OCI-LY1 (cell line): ENCODE measurements around the gene RPS6KA2.

Experiments used
- H2AFZ ChIP-seq: fragments of 200-600 bp; sonication (generic), shearing (Covaris generic); 2 replicates; pipeline ENCODE4 v1.6.0; 2014; ENCODE audit warnings: antibody characterized with exemption, mild to moderate bottlenecking, low read length
- H3F3A ChIP-seq: fragments of 200-600 bp; sonication (generic), shearing (Covaris generic); 2 replicates; pipeline ENCODE4 v1.6.0; 2014; ENCODE audit warnings: mild to moderate bottlenecking, antibody characterized with exemption, low read length, moderate library complexity; ENCODE audit not compliant: insufficient read depth
- H3K27ac ChIP-seq: fragments of 200-600 bp; sonication (generic); 2 replicates; pipeline ENCODE4 v1.5.1; 2014; ENCODE audit warnings: low read length, mixed run types, mild to moderate bottlenecking, low read depth; ENCODE audit not compliant: poor library complexity, severe bottlenecking
- H3K27me3 ChIP-seq: fragments of 200-600 bp; sonication (generic); 2 replicates; pipeline ENCODE4 v1.6.0; 2014; ENCODE audit warnings: antibody characterized with exemption, mild to moderate bottlenecking, low read length, moderate library complexity; ENCODE audit not compliant: insufficient read depth
- H3K36me3 ChIP-seq: fragments of 200-600 bp; sonication (generic); 2 replicates; pipeline ENCODE4 v1.6.1; 2014; ENCODE audit warnings: mild to moderate bottlenecking, antibody characterized with exemption, low read length, moderate library complexity, mixed read lengths; ENCODE audit not compliant: insufficient read depth
- H3K4me1 ChIP-seq: fragments of 200-600 bp; sonication (generic); 2 replicates; pipeline ENCODE4 v1.5.1; 2014; ENCODE audit warnings: mild to moderate bottlenecking, low read length, moderate library complexity; ENCODE audit not compliant: insufficient read depth, severe bottlenecking
- H3K4me2 ChIP-seq: fragments of 200-600 bp; sonication (generic), shearing (Covaris generic); 2 replicates; pipeline ENCODE4 v1.6.1; 2014; ENCODE audit warnings: low read length
- H3K4me3 ChIP-seq: fragments of 200-600 bp; sonication (generic); 2 replicates; pipeline ENCODE4 v1.5.1; 2014; ENCODE audit warnings: low read length, low read depth, mild to moderate bottlenecking, mixed read lengths; ENCODE audit not compliant: poor library complexity, severe bottlenecking
- H3K79me2 ChIP-seq: fragments of 200-600 bp; shearing (Covaris generic); 2 replicates; pipeline ENCODE4 v1.6.1; 2016; ENCODE audit warnings: mixed run types, low read length, mixed read lengths; ENCODE audit not compliant: insufficient read depth
- H3K9ac ChIP-seq: fragments of 200-600 bp; sonication (generic), shearing (Covaris generic); 2 replicates; pipeline ENCODE4 v1.6.1; 2014; ENCODE audit warnings: mild to moderate bottlenecking, low read length, mixed read lengths
- H3K9me2 ChIP-seq: fragments of 200-600 bp; sonication (generic), shearing (Covaris generic); 2 replicates; pipeline ENCODE4 v1.6.1; 2014; ENCODE audit warnings: low read depth, mild to moderate bottlenecking, low read length, mixed read lengths
- H3K9me3 ChIP-seq: fragments of 200-600 bp; shearing (Covaris generic); 2 replicates; pipeline ENCODE4 v1.6.1; 2014; ENCODE audit warnings: low read length, mixed read lengths
- H4K20me1 ChIP-seq: fragments of 200-600 bp; sonication (generic), shearing (Covaris generic); 2 replicates; pipeline ENCODE4 v1.6.0; 2016; ENCODE audit warnings: mild to moderate bottlenecking, low read length; ENCODE audit not compliant: insufficient read depth
- EZH2 ChIP-seq: fragments of 200-600 bp; sonication (generic), shearing (Covaris generic); IDR thresholded peaks from 2 replicates; pipeline ENCODE4 v1.8.0; 2017; ENCODE audit warnings: borderline replicate concordance, mixed run types, mild to moderate bottlenecking, antibody characterized with exemption, low read length, moderate library complexity, mixed read lengths
- TF ChIP-seq, protein P1 (sequence below): fragments of 200-600 bp; sonication (generic), shearing (Covaris generic); IDR thresholded peaks from 2 replicates; pipeline ENCODE4 v1.5.1; 2017; ENCODE audit warnings: mild to moderate bottlenecking, antibody characterized with exemption, low read length, moderate library complexity, mixed read lengths

The RPS6KA2 gene

DNA sequence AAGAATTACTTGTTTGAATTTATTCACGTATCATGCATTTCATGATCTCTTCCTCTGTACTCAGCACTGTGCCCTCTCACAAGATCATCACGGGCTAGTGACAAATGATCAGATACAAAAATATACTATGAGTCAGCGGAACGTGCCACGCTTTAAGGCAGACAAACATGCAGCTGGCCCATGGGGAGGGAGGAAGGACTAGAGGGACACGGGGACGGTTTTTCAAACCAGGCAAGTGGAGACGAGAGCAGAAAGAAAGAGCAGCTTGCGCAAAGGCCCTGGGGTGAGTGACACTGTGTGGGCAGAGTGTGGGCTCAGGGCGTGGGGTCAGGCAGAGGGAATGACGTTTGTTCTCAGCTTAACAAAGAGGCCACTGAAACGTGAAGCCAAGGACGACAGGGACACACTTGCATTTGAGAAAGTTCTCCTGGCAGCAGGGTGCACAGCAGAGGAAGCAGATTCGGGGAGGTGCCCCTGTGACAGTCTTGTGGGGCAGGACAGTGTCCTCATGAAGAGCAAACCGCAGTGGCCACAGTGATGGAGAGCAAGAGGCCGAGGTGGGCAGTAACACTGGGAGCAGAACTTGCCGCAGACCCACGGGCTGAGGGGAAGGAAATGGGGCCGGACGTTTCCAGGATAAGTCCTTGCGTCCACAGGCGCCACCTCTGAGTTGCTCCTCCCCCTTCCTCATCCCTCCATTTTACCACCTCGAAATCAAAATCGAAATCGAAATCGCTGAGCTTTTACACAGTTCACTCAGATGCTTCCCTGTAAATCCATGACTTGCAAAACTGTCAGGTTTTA is 6.9 kb upstream of the RPS6KA2 start:
- H3K4me3 ChIP-seq, result no peak overlapping the region
- H3K27me3 ChIP-seq, result peaks cover 4% of the 10 kb centered on the region
- no peak overlapping the region for H3K9ac ChIP-seq
- no peak overlapping the region for H2AFZ ChIP-seq
- no peaks in the 10 kb centered on the region for H3K36me3 ChIP-seq
- no peaks in the 10 kb centered on the region for H4K20me1 ChIP-seq
- no peaks in the 10 kb centered on the region for H3K9me3 ChIP-seq
- TF ChIP-seq, protein P1, sequence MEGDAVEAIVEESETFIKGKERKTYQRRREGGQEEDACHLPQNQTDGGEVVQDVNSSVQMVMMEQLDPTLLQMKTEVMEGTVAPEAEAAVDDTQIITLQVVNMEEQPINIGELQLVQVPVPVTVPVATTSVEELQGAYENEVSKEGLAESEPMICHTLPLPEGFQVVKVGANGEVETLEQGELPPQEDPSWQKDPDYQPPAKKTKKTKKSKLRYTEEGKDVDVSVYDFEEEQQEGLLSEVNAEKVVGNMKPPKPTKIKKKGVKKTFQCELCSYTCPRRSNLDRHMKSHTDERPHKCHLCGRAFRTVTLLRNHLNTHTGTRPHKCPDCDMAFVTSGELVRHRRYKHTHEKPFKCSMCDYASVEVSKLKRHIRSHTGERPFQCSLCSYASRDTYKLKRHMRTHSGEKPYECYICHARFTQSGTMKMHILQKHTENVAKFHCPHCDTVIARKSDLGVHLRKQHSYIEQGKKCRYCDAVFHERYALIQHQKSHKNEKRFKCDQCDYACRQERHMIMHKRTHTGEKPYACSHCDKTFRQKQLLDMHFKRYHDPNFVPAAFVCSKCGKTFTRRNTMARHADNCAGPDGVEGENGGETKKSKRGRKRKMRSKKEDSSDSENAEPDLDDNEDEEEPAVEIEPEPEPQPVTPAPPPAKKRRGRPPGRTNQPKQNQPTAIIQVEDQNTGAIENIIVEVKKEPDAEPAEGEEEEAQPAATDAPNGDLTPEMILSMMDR, result no peak
- no peak for TF ChIP-seq EZH2
- no peak overlapping the region for H3K4me2 ChIP-seq
- H3K79me2 ChIP-seq, result no peaks in the 10 kb centered on the region
- no peaks in the 10 kb centered on the region for H3F3A ChIP-seq
- H3K27ac ChIP-seq, result no peak overlapping the region
- no peaks in the 10 kb centered on the region for H3K4me1 ChIP-seq
- H3K9me2 ChIP-seq, result no peaks in the 10 kb centered on the region

DNA sequence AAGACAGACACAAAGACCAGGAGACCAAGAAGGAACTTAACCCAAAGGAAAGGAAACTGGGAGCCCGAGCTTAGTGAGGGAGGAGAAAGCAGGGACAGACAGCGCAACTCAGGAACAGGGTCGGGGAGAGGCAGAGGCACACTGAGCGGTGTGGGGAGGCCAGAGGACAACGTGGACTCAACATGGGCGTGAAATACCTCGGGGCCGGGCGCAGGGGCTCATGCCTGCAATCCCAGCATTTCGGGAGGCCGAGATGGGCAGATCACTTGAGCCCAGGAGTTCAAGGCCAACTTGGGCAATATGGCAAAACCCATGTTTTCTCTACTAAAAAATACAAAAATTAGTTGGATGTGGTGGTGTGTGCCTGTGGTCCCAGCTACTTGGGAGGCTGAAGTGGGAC is 5.7 kb upstream of the RPS6KA2 start:
- H2AFZ ChIP-seq, result no peak overlapping the region
- no peaks in the 10 kb centered on the region for H3K9me2 ChIP-seq
- H3K79me2 ChIP-seq, result no peaks in the 10 kb centered on the region
- no peaks in the 10 kb centered on the region for H3K9me3 ChIP-seq
- no peak overlapping the region for H3K9ac ChIP-seq
- peaks cover 4% of the 10 kb centered on the region for H3K27me3 ChIP-seq
- H3K4me3 ChIP-seq, result no peak overlapping the region
- no peak overlapping the region for H3K27ac ChIP-seq
- TF ChIP-seq, protein P1, result no peak
- TF ChIP-seq EZH2, result no peak
- no peaks in the 10 kb centered on the region for H4K20me1 ChIP-seq
- no peaks in the 10 kb centered on the region for H3F3A ChIP-seq
- H3K4me1 ChIP-seq, result peaks cover 6% of the 10 kb centered on the region
- no peak overlapping the region for H3K4me2 ChIP-seq
- H3K36me3 ChIP-seq, result no peaks in the 10 kb centered on the region

DNA sequence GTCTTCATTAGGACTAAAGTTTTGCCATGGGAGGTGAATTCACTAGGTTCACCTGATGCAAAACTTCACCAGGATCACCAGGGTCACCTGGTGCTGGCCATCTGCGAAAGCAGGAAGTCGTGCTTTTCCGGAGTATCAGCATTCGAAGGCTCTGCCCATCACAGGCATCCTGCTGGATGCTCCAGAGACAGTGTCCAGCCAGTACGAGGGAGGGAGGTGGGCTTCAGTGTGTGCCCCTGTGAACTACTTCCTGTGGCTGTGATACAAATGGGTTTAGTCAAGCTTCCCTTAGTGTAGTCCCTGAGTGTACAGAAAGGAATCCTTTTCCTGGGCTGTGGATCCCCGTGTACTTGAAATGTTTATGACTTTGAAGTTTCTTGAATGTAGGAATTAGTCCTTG is 3.4 kb upstream of the RPS6KA2 start:
- peaks cover 6% of the 10 kb centered on the region for H3K4me1 ChIP-seq
- no peak overlapping the region for H2AFZ ChIP-seq
- no peak overlapping the region for H3K4me2 ChIP-seq

More for the DNA sequence above, 3.4 kb upstream of the RPS6KA2 start:
- Histone ChIP-seq H3K27me3 (peaks cover 4% of the 10 kb centered on the region), H3F3A (no peaks in the 10 kb centered on the region), H3K9me2 (no peaks in the 10 kb centered on the region), H3K9ac (no peak overlapping the region), H3K27ac (no peak overlapping the region), H3K4me3 (no peak overlapping the region), H3K9me3 (no peaks in the 10 kb centered on the region), H4K20me1 (no peaks in the 10 kb centered on the region), H3K36me3 (no peaks in the 10 kb centered on the region), H3K79me2 (no peaks in the 10 kb centered on the region)
- no peak for TF ChIP-seq EZH2
- TF ChIP-seq, protein P1, result no peak
